GM12864 (cell line): ENCODE results near the gene LRRC56.

Experiments
- DNase-seq: peaks from one replicate; pipeline ENCODE4 v3.0.0-alpha.2; 2011; ENCODE audit warnings: low read depth
- H3K4me3 ChIP-seq: 2 replicates; pipeline ENCODE4 v1.5.1; 2011; ENCODE audit warnings: mild to moderate bottlenecking, low read depth, low read length, control low read depth
- CTCF ChIP-seq: IDR thresholded peaks from 2 replicates; pipeline ENCODE4 v1.5.1; 2011; ENCODE audit warnings: low read depth, mild to moderate bottlenecking, moderate library complexity, low read length, control low read depth, inconsistent platforms; ENCODE audit errors: missing control alignments

The LRRC56 gene

GRCh38 chr11:562046-562645 is 24.8 kb downstream of the LRRC56 start:
- no peak for DNase-seq
- H3K4me3 ChIP-seq, result peak overlapping the region; percentile 74
- no peak for TF ChIP-seq CTCF

DNA sequence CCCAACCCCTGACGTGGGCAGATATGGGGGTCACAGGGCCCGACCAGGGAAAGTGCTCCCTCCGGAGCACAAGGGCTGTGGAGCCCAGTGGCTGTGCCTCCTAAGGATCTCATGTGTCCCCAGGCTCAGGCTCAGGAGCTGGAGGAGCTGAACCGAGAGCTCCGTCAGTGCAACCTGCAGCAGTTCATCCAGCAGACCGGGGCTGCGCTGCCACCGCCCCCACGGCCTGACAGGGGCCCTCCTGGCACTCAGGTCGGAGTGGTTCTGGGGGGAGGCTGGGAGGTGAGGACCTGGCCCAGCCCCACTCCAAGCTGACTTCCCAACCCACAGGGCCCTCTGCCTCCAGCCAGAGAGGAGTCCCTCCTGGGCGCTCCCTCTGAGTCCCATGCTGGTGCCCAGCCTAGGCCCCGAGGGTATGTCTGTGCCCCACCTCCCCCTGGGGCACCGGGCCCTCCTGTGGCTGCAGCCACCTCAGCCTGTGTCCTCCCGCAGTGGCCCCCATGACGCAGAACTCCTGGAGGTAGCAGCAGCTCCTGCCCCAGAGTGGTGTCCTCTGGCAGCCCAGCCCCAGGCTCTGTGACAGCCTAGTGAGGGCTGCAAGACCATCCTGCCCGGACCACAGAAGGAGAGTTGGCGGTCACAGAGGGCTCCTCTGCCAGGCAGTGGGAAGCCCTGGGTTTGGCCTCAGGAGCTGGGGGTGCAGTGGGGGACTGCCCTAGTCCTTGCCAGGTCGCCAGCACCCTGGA is 25.9 kb downstream of the LRRC56 start:
- DNase-seq, result no peak
- no peak overlapping the region for H3K4me3 ChIP-seq
- no peak for TF ChIP-seq CTCF

DNA sequence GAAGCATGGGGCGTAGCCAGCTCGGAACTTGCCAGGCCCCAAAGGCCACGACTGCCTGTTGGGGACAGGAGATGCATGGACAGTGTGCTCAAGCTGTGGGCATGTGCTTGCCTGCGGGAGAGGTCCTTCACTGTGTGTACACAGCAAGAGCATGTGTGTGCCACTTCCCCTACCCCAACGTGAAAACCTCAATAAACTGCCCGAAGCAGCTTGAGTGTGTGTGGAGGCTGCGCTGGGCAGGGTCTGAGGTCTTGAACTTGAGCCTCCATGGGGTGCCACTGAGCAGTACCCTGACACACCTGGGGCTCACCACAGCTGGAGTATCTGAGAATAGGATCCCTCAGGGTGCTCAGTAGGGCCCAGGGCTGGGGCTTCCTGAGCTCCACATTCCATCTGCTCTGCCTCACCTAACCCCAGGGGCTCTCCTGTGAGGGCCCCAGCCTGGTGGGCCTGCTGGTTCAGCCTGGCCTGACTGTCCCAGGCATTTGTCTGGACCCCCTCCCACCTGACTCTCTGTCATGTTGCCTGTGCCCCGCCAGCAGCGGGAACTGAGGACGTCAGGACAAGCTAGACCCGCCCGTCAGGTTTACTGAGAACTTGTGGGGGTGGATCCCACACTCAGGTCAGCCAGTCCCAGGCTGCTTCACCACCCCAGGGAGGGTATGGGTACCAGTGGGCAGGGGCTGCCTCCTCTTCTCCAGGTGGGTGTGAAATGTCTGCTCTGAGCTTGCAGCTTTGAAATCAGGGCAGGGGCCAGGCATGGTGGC is 26.7 kb downstream of the LRRC56 start:
- no peak for DNase-seq
- H3K4me3 ChIP-seq, result no peak overlapping the region
- no peak for TF ChIP-seq CTCF

GRCh38 chr11:565921-566509 is 28.7 kb downstream of the LRRC56 start:
- H3K4me3 ChIP-seq, result no peak overlapping the region
- peak; percentile 13 for TF ChIP-seq CTCF
- DNase-seq, result no peak

- TF ChIP-seq CTCF, result no peak
- no peak for DNase-seq
- H3K4me3 ChIP-seq, result peak overlapping the region; percentile 90
Measured at GRCh38 chr11:567011-567628, 29.8 kb downstream of the LRRC56 start.

GRCh38 chr11:567629-568292 is 30.4 kb downstream of the LRRC56 start:
- no peak for TF ChIP-seq CTCF
- DNase-seq, result no peak

More at GRCh38 chr11:567629-568292, 30.4 kb downstream of the LRRC56 start:
- peak overlapping the region; percentile 90 for H3K4me3 ChIP-seq
